ENCODE data around the gene TSPAN18.

DNA sequence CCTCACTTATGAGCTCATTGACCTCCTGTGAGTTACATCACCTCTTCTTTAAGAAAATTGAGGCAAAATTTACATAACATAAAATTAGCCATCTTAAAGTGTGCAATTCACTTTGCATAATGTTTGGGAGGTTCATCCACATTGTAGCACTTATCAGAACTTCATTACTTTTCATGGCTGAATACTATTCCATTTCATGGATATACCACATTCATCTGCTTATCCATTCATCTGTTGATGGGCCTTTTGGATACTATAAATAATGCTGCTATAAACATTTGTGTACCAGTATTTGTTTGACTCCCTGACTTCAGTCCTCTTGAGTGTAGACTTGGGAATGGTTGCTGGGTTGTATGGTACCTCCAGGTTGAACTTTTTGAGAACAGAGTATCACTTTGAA is 120.6 kb downstream of the TSPAN18 start:
- TF ChIP-seq EZH2phosphoT487 (IDR thresholded peaks at IDR 0.05; ENCODE audit: insufficient read depth, low read depth) (no peak), EZH2 (IDR thresholded peaks at IDR 0.05; ENCODE audit: insufficient read depth, poor library complexity, severe bottlenecking) (no peak)

Data from GM23248 (cell line).